DMS 273 (cell line): ENCODE data around the gene CCDC169.
"Not testable (repeated sequence)": the region's sequence is repeated elsewhere in the genome, so short reads cannot be mapped to it uniquely, and the experiment has no call there.

ENCODE experiments used
- DNase-seq: peaks from one replicate; lab custom pipeline; 2025; ENCODE audit not compliant: unreplicated experiment; lab: John Stamatoyannopoulos, UW

CCDC169 gene

GRCh38 chr13:36319793-36320192, 22.2 kb upstream of the CCDC169 start:
- not testable (repeated sequence) for DNase-seq

DNA sequence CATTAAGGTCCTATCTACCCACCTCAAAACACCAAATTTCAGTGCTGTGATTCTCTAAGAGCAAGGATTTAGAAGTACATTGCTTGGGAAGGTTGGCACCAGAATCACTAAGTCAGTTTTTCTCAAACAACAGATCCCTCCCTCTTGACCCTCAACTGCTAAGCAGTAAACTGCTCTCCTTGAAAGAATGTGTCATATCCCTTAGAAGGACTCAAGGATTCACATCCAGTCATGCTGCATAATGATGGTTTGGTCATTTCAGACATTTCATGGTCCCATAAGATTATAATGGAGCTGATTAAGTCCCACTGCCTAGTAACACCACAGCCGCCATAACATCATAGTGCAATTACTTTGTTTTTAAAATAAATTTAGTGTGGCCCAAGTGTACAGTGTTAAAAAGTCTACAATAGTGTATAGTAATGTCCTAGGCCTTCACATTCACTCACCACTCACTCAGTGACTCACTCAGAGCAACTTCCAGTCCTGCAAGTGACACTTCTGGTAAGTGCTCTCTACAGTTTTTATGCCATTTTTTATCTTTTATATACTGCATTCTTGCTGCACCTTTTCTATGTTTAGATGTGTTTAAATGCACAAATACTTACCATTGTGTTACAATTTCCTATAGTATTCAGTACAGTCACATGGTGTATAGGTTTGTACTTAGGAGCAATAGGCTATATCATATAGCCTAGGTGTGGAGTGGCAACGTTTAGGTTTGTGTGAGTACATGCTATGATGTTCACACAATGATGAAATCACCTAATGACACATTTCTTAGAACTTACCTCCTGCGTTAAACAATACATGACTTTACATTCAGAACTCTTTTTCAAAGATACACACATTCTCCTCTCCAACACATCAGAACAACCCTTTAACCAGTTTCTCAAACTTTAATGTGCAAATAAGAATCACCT, 15.7 kb upstream of the CCDC169 start:
- DNase-seq, result no peak

- no peak for DNase-seq
Measured at GRCh38 chr13:36310417-36311108, 12.9 kb upstream of the CCDC169 start.

GRCh38 chr13:36302289-36302688, 4.7 kb upstream of the CCDC169 start:
- DNase-seq, result no peak

GRCh38 chr13:36299469-36299868, 1.9 kb upstream of the CCDC169 start:
- DNase-seq, result not testable (repeated sequence)

DNA sequence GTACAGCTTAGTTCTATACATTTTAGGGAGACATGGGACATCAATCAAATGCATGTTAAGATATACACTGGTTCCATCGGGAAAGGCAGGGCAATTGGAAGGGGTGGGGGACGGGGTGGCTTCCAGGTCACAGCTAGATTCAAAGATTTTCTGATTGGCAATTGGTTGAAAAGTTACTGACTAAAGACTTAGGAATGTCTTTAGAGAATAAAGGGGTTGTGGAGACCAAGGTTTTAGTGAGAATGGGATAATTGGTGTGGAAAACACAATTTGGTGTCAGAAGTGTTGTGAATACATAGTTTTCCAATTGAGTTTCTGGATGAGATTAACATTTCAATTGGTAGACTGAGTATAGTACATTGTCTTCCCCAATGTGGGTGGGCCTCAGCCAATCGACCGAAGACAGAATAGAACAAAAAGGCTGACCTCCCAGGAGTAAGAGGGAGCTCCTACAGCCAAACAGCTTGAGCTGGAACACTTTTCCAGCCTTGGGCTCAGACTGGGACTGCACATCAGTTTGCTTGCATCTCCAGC, 988 bp upstream of the CCDC169 start:
- DNase-seq, result no peak

GRCh38 chr13:36294096-36294495, 3.5 kb downstream of the CCDC169 start:
- no peak for DNase-seq

DNA sequence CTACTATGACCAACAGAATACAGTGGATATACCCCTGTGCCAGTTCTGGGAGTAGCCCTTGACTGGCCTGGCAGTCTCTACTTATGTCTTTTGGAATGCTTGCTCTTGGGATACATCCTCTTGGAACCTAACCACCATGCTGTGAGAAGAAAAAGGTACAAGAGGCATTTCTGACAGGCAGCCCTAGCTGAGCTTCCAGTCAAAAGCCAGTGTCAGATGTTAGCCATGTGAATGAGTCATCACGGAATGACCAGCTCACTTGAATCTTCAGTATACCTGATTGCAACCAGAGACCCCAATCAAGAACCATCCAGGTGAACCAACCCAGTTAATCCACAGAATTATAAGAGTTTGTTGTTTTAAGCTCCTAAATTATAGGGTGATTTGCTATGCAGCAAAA, 4.1 kb downstream of the CCDC169 start:
- no peak for DNase-seq

DNA sequence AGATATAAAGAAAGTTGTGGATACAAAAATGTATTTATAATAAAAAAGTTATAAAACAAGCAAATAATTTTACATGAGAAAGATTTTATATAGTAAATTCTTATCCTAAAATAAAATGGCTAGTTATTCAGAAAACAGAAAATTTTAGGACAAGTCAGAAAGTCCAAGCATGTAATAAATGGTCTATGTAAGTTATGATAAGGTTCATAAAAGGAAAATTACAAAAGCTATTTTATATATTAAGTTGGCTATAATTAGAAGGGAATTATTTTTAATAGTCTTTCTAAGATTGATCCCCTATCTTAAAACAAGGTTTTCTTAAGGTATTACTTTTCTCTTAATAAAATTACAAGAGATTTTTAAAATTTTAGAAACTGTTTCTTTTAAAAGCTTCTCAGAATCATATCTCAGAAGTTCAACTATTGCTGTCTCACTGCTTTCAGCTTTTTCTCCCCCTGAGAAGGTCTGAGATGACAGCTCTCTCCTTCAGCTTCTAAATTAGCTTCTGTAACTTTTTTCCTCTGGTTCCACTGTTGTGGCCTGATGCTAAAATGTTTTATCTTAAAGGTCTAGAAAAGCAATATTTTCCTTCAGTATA, 8.7 kb downstream of the CCDC169 start:
- peak; percentile 21 for DNase-seq

- no peak for DNase-seq
Measured at GRCh38 chr13:36286006-36286405, 11.6 kb downstream of the CCDC169 start.

DNA sequence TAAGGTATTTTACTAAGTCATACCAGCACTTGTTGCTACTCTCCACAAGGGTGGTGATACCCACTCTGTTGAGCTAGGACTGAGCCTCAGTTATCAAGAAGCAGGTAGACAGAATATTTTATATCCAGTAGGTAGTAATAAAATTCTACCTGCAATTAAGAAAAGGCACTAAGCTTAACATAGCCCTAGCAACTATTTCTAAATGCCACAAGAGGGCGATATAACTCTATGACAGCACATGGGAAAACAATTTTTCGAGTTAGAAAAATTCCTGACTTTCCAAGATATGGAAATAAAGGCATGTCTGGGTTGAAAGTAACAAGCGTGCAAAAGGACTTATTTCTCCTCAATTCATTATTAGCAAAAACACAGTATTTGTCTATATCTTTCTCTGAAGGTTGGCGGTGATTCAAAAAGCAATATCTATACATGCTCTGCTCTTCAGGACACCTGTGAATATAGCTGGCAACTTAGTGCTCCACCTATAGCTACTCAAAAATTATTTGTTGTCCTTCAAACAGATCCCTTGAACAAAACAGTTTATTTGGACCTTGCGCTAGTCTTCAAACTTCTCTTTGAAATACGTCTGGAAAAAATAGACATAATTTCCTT, 14.7 kb downstream of the CCDC169 start:
- peak; percentile 63 for DNase-seq

DNA sequence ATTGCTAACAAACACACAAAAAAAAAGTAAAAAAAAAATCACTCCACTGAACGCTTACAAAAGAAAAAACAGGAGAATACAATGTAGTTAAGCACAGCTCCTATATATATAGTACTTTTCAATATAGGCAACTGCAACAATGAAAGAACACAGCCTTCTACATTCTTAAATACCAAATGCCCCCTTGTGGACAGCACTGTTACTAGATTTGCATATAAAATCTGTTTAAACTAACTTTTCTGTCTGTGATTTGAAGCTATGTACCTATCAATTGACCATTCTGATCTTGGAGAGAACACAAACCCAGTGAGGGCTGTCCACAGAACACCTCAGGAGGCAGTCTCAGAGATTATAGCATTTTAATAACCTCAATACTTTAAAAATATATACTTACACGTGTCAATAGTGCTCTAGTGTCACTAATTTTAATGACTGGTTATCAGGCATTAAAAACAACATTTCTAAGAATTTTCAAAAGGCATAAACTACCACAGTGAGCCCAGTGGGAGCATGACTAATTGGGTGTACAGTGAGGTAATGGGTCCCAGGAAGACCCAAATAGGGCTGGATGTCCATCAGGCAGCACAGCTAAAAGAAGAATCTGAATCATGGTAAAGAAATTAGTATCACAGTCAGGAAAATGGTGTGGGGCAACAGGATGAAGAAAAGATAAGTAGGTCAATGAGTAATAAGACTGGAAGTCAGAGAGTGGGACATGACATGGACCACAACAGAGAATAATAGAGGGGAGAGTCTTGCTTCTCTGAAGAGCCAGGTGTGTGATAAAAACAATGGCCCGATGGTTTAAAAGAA, 22.2 kb downstream of the CCDC169 start:
- peak; percentile 62 for DNase-seq

- DNase-seq, result no peak
Measured at GRCh38 chr13:36273431-36273830, 24.2 kb downstream of the CCDC169 start.

DNA sequence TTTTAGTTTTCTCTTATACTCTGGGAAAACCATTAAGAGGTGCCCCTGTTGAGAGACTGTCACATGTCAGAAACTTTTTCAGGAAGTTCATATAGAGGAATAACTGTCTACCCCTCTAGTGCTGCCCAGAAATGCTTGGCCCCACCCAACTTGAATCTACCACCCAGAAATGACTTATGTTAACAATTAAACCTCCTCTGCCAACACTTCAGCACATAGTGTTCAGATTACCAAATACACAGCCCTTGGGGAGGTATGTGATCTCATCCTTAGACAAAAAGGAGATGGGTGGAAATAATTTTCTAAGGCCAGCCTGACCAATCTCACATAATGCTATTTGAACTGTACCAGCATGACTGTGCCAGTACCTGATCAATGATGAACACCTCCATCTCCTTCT, 35.6 kb downstream of the CCDC169 start:
- DNase-seq, result no peak

DNA sequence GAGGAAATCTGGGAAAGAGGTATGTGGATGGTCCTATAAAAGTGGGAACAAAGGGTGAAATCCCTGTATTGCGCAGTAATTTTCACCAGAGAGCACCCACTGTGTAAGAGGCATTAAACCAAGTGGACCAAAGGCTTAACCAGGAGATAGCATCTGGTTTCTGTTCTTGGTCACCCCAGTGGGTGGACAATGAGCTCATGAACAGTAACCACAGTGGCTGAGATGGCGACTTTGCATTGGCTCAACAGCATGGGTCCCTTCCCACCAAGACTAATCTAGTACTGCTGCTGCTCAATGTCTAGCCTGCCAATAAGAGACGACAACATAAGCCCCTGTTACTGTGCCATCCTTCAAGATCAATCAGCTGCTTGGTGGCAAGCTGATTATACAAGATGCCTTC, 36.6 kb downstream of the CCDC169 start:
- no peak for DNase-seq

- no peak for DNase-seq
Measured at GRCh38 chr13:36259361-36260137, 38.1 kb downstream of the CCDC169 start.

DNA sequence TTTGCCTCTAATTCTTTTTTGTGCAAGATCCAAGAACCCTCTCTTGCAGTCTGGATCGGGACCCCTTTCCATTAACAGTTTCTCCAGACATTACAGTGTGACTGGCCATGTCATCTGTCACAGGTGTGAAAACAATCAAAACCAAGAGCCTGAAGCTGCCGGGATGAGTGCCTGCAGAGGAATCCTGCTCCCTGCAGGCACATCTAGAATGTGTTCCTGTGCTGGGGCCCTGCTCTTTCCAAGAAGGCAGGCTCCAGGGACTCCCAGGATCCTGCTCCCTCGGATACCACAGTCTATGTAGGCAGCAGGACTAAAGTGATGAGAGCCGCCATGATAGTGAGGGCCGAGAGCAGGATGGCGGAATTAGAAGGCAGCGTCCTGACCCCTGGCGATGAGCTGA, 38.8 kb downstream of the CCDC169 start:
- no peak for DNase-seq

DNA sequence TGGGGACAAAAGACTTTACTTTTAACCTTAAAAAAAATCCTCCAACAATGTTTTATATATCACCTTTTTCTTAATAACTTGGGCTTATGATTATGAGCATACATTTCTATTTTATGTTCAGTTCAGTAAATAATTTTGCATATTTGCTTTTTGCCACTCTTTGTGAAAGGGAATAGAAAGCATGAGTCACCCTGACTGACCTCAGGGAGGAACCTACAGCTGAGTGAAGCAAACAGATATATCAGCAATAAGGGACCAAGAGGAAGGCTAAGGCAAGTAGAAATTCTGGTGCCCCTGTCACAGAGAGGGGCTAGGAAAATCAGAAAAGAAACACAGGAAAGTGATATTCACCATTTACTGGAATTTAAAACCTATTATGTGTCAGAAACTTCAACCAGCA, 46.1 kb downstream of the CCDC169 start:
- DNase-seq, result no peak

DNA sequence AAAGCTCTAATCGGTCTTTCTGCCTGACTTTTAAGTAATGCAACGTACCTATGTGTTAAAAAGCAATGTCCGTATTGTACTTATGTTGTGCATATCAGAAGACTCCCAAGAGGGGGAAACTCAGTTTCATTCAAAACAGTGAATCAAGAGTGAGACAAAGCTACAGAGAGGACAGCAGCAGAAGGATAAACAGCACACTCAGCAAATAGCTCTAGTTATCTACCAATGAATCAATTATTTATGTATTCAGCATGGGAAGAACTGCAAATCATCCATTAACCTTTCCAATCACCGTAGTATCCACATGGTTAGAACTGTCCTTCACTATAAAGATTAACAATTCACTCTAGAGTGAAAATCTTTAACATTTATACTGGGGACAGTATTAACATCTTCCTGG, 46.6 kb downstream of the CCDC169 start:
- DNase-seq, result no peak

DNA sequence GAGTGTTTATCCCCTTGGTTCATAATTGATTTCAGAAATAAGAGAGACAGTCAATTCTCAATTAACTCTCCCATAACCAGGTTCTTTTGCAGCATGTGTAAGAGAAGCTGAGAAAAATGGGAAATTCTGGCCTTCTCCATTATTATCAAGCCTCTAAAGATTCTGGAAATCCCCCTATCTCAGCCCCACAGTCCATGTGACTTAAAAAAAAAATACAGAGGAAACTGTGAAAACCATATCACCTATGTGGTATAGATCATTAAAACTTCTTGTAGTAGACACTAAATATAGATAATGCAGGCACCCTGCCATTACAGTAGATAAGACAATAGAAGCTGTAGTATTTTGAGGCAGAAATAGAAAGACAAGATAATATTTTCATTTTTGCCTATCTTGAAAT, 48.9 kb downstream of the CCDC169 start:
- no peak for DNase-seq
